Skeletal muscle satellite cell (primary cell): ENCODE results near the gene LRP2BP.
A peak's percentile ranks its signal among the peaks of the same experiment; 100 is the strongest.

Experiments used
- H3K27me3 ChIP-seq: 2 replicates; pipeline ENCODE4 v1.7.0; 2013; ENCODE audit warnings: low read length; ENCODE audit not compliant: control insufficient read depth, insufficient read depth
- H3K36me3 ChIP-seq: 2 replicates; pipeline ENCODE4 v1.7.0; 2013; ENCODE audit warnings: mild to moderate bottlenecking, control low read depth, low read length; ENCODE audit not compliant: insufficient read depth
- H3K4me1 ChIP-seq: 2 replicates; pipeline ENCODE4 v1.7.0; 2013; ENCODE audit warnings: low read length; ENCODE audit not compliant: control insufficient read depth, insufficient read depth
- H3K4me2 ChIP-seq: 2 replicates; pipeline ENCODE4 v1.7.0; 2013; ENCODE audit warnings: mild to moderate bottlenecking, low read length
- H3K4me3 ChIP-seq: 2 replicates; pipeline ENCODE4 v1.7.0; 2013; ENCODE audit warnings: low read length
- H3K9ac ChIP-seq: 2 replicates; pipeline ENCODE4 v1.7.0; 2013; ENCODE audit warnings: mild to moderate bottlenecking, low read depth, low read length, moderate library complexity
- H3K9me3 ChIP-seq: replicated peaks from 2 replicates; pipeline ENCODE4 v1.7.0; 2013; ENCODE audit warnings: mild to moderate bottlenecking, control low read depth, low read length

LRP2BP gene

DNA sequence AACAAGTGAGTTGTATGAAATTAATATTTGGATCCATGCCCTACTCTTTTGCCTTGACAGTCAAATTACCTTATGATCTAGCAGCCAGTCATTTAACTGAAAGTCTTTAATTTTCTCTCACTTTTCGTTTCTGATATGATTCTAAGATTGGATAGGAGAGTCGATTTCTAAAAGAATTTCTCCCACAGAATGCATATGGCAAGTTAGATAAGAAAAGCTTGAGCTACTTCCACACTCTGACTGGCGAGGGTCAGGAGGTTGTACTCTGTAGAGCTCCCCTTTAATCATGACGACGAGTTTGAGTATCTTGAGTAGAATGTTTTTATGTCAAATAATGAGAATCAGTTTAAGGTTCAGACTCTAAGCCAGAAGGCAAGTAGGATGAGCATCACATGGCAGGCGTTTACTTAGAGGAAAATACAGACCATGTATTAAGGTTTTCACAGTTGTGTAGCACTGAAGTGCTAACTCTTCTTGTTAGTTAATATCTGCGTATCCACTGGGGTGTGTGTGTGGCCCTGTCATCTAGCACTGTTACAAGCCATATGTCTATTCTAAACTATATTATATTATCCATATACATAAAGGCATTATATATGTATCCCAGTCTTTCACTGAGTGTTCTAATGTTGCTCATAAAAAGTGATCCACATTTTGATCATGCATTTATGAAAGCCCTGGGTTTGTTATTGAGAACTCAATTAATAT, 37.8 kb downstream of the LRP2BP start:
- Histone ChIP-seq H3K27me3 (no peaks in the 10 kb centered on the region), H3K4me2 (peak overlapping the region; percentile 23), H3K9me3 (no peaks in the 10 kb centered on the region), H3K36me3 (peaks cover 17% of the 10 kb centered on the region), H3K4me3 (no peak overlapping the region), H3K4me1 (peaks cover 30% of the 10 kb centered on the region), H3K9ac (no peak overlapping the region)

- H3K9ac ChIP-seq = no peak overlapping the region
- H3K36me3 ChIP-seq = peaks cover 19% of the 10 kb centered on the region
- H3K9me3 ChIP-seq = no peaks in the 10 kb centered on the region
- no peaks in the 10 kb centered on the region for H3K27me3 ChIP-seq
- no peak overlapping the region for H3K4me3 ChIP-seq
- H3K4me2 ChIP-seq = no peak overlapping the region
- peaks cover 30% of the 10 kb centered on the region for H3K4me1 ChIP-seq
Observed at GRCh38 chr4:185357211-185357610, 38.5 kb downstream of the LRP2BP start.

DNA sequence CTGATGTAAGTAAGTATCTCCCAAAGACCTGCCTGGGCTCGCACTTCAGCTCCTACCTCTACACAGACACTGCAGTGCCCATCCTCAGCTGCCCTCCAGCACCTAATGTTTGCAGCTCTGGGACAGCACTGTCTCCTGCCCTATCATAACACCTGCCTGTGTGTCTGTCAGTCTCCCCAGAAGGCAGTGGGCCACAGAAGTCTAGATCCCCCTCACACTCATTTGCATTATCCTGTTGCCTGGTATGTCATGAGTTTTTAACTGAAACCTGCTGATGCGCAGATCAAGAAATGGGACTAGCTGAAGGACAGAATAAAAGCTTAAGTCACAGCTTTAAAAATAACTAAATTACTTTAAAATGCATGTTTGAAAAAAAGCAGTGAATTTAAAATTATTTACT, 43.0 kb downstream of the LRP2BP start:
- H3K36me3 ChIP-seq = peaks cover 36% of the 10 kb centered on the region
- no peak overlapping the region for H3K4me3 ChIP-seq
- H3K9ac ChIP-seq = no peak overlapping the region
- H3K4me2 ChIP-seq = no peak overlapping the region
- no peaks in the 10 kb centered on the region for H3K27me3 ChIP-seq
- no peaks in the 10 kb centered on the region for H3K9me3 ChIP-seq
- peaks cover 6% of the 10 kb centered on the region for H3K4me1 ChIP-seq

GRCh38 chr4:185352202-185352601, 43.5 kb downstream of the LRP2BP start:
- peaks cover 36% of the 10 kb centered on the region for H3K36me3 ChIP-seq
- no peak overlapping the region for H3K4me2 ChIP-seq
- H3K4me3 ChIP-seq = no peak overlapping the region
- no peaks in the 10 kb centered on the region for H3K9me3 ChIP-seq
- H3K9ac ChIP-seq = no peak overlapping the region
- H3K4me1 ChIP-seq = peaks cover 1% of the 10 kb centered on the region
- no peaks in the 10 kb centered on the region for H3K27me3 ChIP-seq

GRCh38 chr4:185351691-185352090, 44.0 kb downstream of the LRP2BP start:
- H3K9me3 ChIP-seq = no peaks in the 10 kb centered on the region
- H3K4me1 ChIP-seq = no peaks in the 10 kb centered on the region
- H3K4me3 ChIP-seq = no peak overlapping the region
- no peaks in the 10 kb centered on the region for H3K27me3 ChIP-seq
- no peak overlapping the region for H3K4me2 ChIP-seq
- H3K9ac ChIP-seq = no peak overlapping the region
- H3K36me3 ChIP-seq = peaks cover 36% of the 10 kb centered on the region

DNA sequence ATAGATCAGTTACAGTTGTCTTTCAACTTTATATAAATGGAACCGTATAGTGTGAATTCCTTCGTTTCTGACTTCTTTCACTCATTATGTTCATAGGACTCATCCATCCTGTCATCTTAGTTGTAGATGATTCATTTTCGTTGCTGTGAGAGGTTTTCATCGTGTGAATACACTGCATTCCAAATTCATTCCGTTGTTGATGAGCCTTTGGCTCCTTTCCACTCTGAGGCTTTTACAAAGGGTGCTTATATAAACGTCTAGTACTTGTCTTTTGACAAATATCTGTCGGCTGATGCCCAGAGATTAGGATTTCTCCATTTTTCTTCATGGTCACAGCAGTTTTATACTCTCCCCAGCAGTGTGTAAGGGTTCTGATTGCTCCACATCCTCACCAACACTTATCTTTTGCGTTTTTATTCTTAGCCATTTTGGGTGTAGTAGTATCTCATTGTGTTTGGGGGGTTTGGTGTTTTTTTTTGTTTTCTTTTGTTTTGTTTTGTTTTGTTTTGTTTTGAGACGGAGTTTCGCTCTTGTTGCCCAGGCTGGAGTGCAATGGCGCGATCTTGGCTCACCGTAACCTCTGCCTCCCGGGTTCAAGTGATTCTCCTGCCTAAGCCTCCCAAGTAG, 48.6 kb downstream of the LRP2BP start:
- Histone ChIP-seq H3K9ac (no peak overlapping the region), H3K36me3 (peaks cover 28% of the 10 kb centered on the region), H3K4me3 (no peak overlapping the region), H3K9me3 (no peaks in the 10 kb centered on the region), H3K4me2 (no peak overlapping the region), H3K4me1 (peaks cover 23% of the 10 kb centered on the region), H3K27me3 (no peaks in the 10 kb centered on the region)

GRCh38 chr4:185344743-185345538, 50.8 kb downstream of the LRP2BP start:
- Histone ChIP-seq H3K4me3 (peak overlapping the region; percentile 19), H3K9ac (peak overlapping the region; percentile 68), H3K4me1 (peaks cover 23% of the 10 kb centered on the region), H3K9me3 (no peaks in the 10 kb centered on the region), H3K27me3 (no peaks in the 10 kb centered on the region), H3K36me3 (peaks cover 43% of the 10 kb centered on the region), H3K4me2 (peak overlapping the region; percentile 63)

GRCh38 chr4:185343726-185344581, 51.8 kb downstream of the LRP2BP start:
- peak overlapping the region; percentile 19 for H3K4me3 ChIP-seq
- H3K36me3 ChIP-seq = peaks cover 43% of the 10 kb centered on the region
- H3K27me3 ChIP-seq = no peaks in the 10 kb centered on the region
- peak overlapping the region; percentile 68 for H3K9ac ChIP-seq
- H3K4me1 ChIP-seq = peaks cover 23% of the 10 kb centered on the region
- H3K4me2 ChIP-seq = peak overlapping the region; percentile 63
- H3K9me3 ChIP-seq = no peaks in the 10 kb centered on the region

GRCh38 chr4:185341841-185342240, 53.9 kb downstream of the LRP2BP start:
- Histone ChIP-seq H3K4me1 (peaks cover 23% of the 10 kb centered on the region), H3K9me3 (no peaks in the 10 kb centered on the region), H3K36me3 (peaks cover 43% of the 10 kb centered on the region), H3K9ac (no peak overlapping the region), H3K27me3 (no peaks in the 10 kb centered on the region), H3K4me2 (no peak overlapping the region), H3K4me3 (no peak overlapping the region)

GRCh38 chr4:185341377-185341776, 54.3 kb downstream of the LRP2BP start:
- no peak overlapping the region for H3K9ac ChIP-seq
- H3K4me2 ChIP-seq = no peak overlapping the region
- peaks cover 43% of the 10 kb centered on the region for H3K36me3 ChIP-seq
- H3K4me3 ChIP-seq = no peak overlapping the region
- H3K4me1 ChIP-seq = peaks cover 23% of the 10 kb centered on the region
- no peaks in the 10 kb centered on the region for H3K27me3 ChIP-seq
- no peaks in the 10 kb centered on the region for H3K9me3 ChIP-seq

- H3K9ac ChIP-seq = no peak overlapping the region
- H3K4me1 ChIP-seq = peaks cover 16% of the 10 kb centered on the region
- H3K4me2 ChIP-seq = no peak overlapping the region
- H3K4me3 ChIP-seq = no peak overlapping the region
- no peaks in the 10 kb centered on the region for H3K9me3 ChIP-seq
- H3K27me3 ChIP-seq = no peaks in the 10 kb centered on the region
- peaks cover 43% of the 10 kb centered on the region for H3K36me3 ChIP-seq
Observed at GRCh38 chr4:185339941-185340340, 55.8 kb downstream of the LRP2BP start.
